ENCODE measurements around the gene LCOR.

LCOR gene

GRCh38 chr10:97042081-97042480 lies 210.0 kb downstream of the LCOR start:
- no peak for TF ChIP-seq CTCF (IDR thresholded peaks at IDR 0.05; ENCODE audit: borderline replicate concordance, control extremely low read depth, extremely low read depth, insufficient read depth, missing control alignments)
- in situ Hi-C loops (cut with MboI; ENCODE audit: low sequenced_read_pairs, unreplicated experiment): no loop called here
- DNase-seq (ENCODE audit: low spot score): no peak

- TF ChIP-seq CTCF (IDR thresholded peaks at IDR 0.05; ENCODE audit: borderline replicate concordance, control extremely low read depth, extremely low read depth, insufficient read depth, missing control alignments): no peak
- in situ Hi-C loops (cut with MboI; ENCODE audit: low sequenced_read_pairs, unreplicated experiment): no loop called here
- no peak for DNase-seq (ENCODE audit: low spot score)
Measured at GRCh38 chr10:97042716-97043562, 210.8 kb downstream of the LCOR start.

GRCh38 chr10:97043563-97043855 lies 211.4 kb downstream of the LCOR start:
- in situ Hi-C loops (cut with MboI; ENCODE audit: low sequenced_read_pairs, unreplicated experiment): no loop called here
- no peak for TF ChIP-seq CTCF (IDR thresholded peaks at IDR 0.05; ENCODE audit: borderline replicate concordance, control extremely low read depth, extremely low read depth, insufficient read depth, missing control alignments)
- no peak for DNase-seq (ENCODE audit: low spot score)

Measured in GM13976 (cell line).